Measurements from ENCODE around the gene INMT. TPM values are rescaled to one million over a fixed set of nuclear protein-coding genes. Genes with fewer than 3 reads are reported as not detected.

Gene INMT
- not detected for polyA plus RNA-seq (2012; ENCODE audit: insufficient read length, low read depth)

- TF ChIP-seq REST (IDR thresholded peaks at IDR 0.05; ENCODE audit: insufficient read depth in 1 of 2, low read depth in 2 of 2, low read length in 2 of 2) (no peak), FOXP2 (optimal IDR thresholded peaks at IDR 0.05; ENCODE audit: borderline replicate concordance, extremely low read depth, extremely low read length, insufficient read depth) (no peak), TAF1 (IDR thresholded peaks at IDR 0.05; ENCODE audit: borderline replicate concordance, insufficient read depth, low read length) (no peak), SIN3A (IDR thresholded peaks at IDR 0.05; ENCODE audit: borderline replicate concordance, insufficient read depth, low read length) (no peak), POLR2AphosphoS5 (IDR thresholded peaks at IDR 0.05; ENCODE audit: low read depth, low read length) (no peak)
Measured at GRCh38 chr7:30751696-30752273, at the start of gene INMT. Gene INMT (plus strand): TSS chr7:30752135. CDS start chr7:30752151, 16 bp downstream.

- TF ChIP-seq SIN3A (IDR thresholded peaks at IDR 0.05; ENCODE audit: borderline replicate concordance, insufficient read depth, low read length) (no peak), TAF1 (IDR thresholded peaks at IDR 0.05; ENCODE audit: borderline replicate concordance, insufficient read depth, low read length) (no peak), FOXP2 (optimal IDR thresholded peaks at IDR 0.05; ENCODE audit: borderline replicate concordance, extremely low read depth, extremely low read length, insufficient read depth) (no peak), POLR2AphosphoS5 (IDR thresholded peaks at IDR 0.05; ENCODE audit: low read depth, low read length) (no peak), REST (IDR thresholded peaks at IDR 0.05; ENCODE audit: insufficient read depth in 1 of 2, low read depth in 2 of 2, low read length in 2 of 2) (no peak)
Measured at GRCh38 chr7:30702200-30702599, 49.7 kb upstream of the INMT start.

GRCh38 chr7:30703756-30704155 is 48.2 kb upstream of the INMT start:
- TF ChIP-seq TAF1 (IDR thresholded peaks at IDR 0.05; ENCODE audit: borderline replicate concordance, insufficient read depth, low read length), result no peak
- no peak for TF ChIP-seq SIN3A (IDR thresholded peaks at IDR 0.05; ENCODE audit: borderline replicate concordance, insufficient read depth, low read length)
- TF ChIP-seq REST (IDR thresholded peaks at IDR 0.05; ENCODE audit: insufficient read depth in 1 of 2, low read depth in 2 of 2, low read length in 2 of 2), result no peak
- TF ChIP-seq FOXP2 (optimal IDR thresholded peaks at IDR 0.05; ENCODE audit: borderline replicate concordance, extremely low read depth, extremely low read length, insufficient read depth), result no peak
- no peak for TF ChIP-seq POLR2AphosphoS5 (IDR thresholded peaks at IDR 0.05; ENCODE audit: low read depth, low read length)

- TF ChIP-seq SIN3A (IDR thresholded peaks at IDR 0.05; ENCODE audit: borderline replicate concordance, insufficient read depth, low read length) (no peak), FOXP2 (optimal IDR thresholded peaks at IDR 0.05; ENCODE audit: borderline replicate concordance, extremely low read depth, extremely low read length, insufficient read depth) (no peak), POLR2AphosphoS5 (IDR thresholded peaks at IDR 0.05; ENCODE audit: low read depth, low read length) (no peak), REST (IDR thresholded peaks at IDR 0.05; ENCODE audit: insufficient read depth in 1 of 2, low read depth in 2 of 2, low read length in 2 of 2) (no peak), TAF1 (IDR thresholded peaks at IDR 0.05; ENCODE audit: borderline replicate concordance, insufficient read depth, low read length) (no peak)
Measured at GRCh38 chr7:30705008-30705407, 46.9 kb upstream of the INMT start.
